ENCODE measurements around the gene SCYL1.

The SCYL1 gene

GRCh38 chr11:65569164-65569972, 44.5 kb downstream of the SCYL1 start:
- peak in 1 of 2 donors; percentile 54 for DNase-seq (ENCODE audit: low read depth in 2 of 2)

GRCh38 chr11:65569973-65570918, 45.4 kb downstream of the SCYL1 start, which contains the start of gene ZNRD2:
Gene ZNRD2, plus strand, starts transcription at chr11:65570477. Its CDS starts 15 bp downstream, at chr11:65570492.
- peak; percentile 96 to 99 for DNase-seq (ENCODE audit: low read depth in 2 of 2)

GRCh38 chr11:65571420-65571819, 46.5 kb downstream of the SCYL1 start:
- DNase-seq (ENCODE audit: low read depth in 2 of 2), result no peak

- no peak for DNase-seq (ENCODE audit: low read depth in 2 of 2)
Observed at GRCh38 chr11:65571940-65572339, 47.1 kb downstream of the SCYL1 start.

- peak; percentile 87 to 90 for DNase-seq (ENCODE audit: low read depth in 2 of 2)
Observed at GRCh38 chr11:65572356-65573051, 47.6 kb downstream of the SCYL1 start, which contains the start of gene FAM89B. Gene FAM89B, plus strand, starts transcription at chr11:65572538. Its CDS starts 132 bp downstream, at chr11:65572670.

- DNase-seq (ENCODE audit: low read depth in 2 of 2), result no peak
Observed at GRCh38 chr11:65573391-65574079, 48.7 kb downstream of the SCYL1 start.

- peak; percentile 81 to 92 for DNase-seq (ENCODE audit: low read depth in 2 of 2)
Observed at GRCh38 chr11:65574109-65574810, 49.4 kb downstream of the SCYL1 start.

- DNase-seq (ENCODE audit: low read depth in 2 of 2), result no peak
Observed at GRCh38 chr11:65574811-65575567, 50.1 kb downstream of the SCYL1 start.

- peak; percentile 61 to 76 for DNase-seq (ENCODE audit: low read depth in 2 of 2)
Observed at GRCh38 chr11:65575568-65576231, 50.8 kb downstream of the SCYL1 start, which contains the start of gene EHBP1L1. Gene EHBP1L1, plus strand, starts transcription at chr11:65576053. Its CDS starts 250 bp downstream, at chr11:65576303.

- no peak for DNase-seq (ENCODE audit: low read depth in 2 of 2)
Observed at GRCh38 chr11:65576232-65576866, 51.5 kb downstream of the SCYL1 start.

GRCh38 chr11:65576867-65577755, 52.2 kb downstream of the SCYL1 start:
- no peak for DNase-seq (ENCODE audit: low read depth in 2 of 2)

- no peak for DNase-seq (ENCODE audit: low read depth in 2 of 2)
Observed at GRCh38 chr11:65577756-65578109, 52.9 kb downstream of the SCYL1 start.

GRCh38 chr11:65578134-65578533, 53.3 kb downstream of the SCYL1 start:
- no peak for DNase-seq (ENCODE audit: low read depth in 2 of 2)

- DNase-seq (ENCODE audit: low read depth in 2 of 2), result no peak
Observed at GRCh38 chr11:65578667-65579066, 53.8 kb downstream of the SCYL1 start.

- no peak for DNase-seq (ENCODE audit: low read depth in 2 of 2)
Observed at GRCh38 chr11:65579291-65579690, 54.4 kb downstream of the SCYL1 start.

- no peak for DNase-seq (ENCODE audit: low read depth in 2 of 2)
Observed at GRCh38 chr11:65580031-65580692, 55.3 kb downstream of the SCYL1 start.

- no peak for DNase-seq (ENCODE audit: low read depth in 2 of 2)
Observed at GRCh38 chr11:65580756-65581155, 55.9 kb downstream of the SCYL1 start.
